Neural cell (in vitro differentiated cells): ENCODE data around the gene FUT7. TPM values are rescaled to one million over a fixed set of nuclear protein-coding genes. Genes with fewer than 3 reads are reported as not detected.

Experiments
- H2AFZ ChIP-seq: fragments of 200-600, 300-800 bp; sonication (generic), shearing (Covaris generic); 2 replicates; pipeline ENCODE4 v1.6.0; 2014; ENCODE audit warnings: low read depth, mild to moderate bottlenecking, antibody characterized with exemption, low read length, moderate library complexity
- H3F3A ChIP-seq: fragments of 200-600 bp; shearing (Covaris generic); 2 replicates; pipeline ENCODE4 v1.6.1; 2016; ENCODE audit warnings: mild to moderate bottlenecking, moderate library complexity, mixed read lengths, antibody characterized with exemption, low read length; ENCODE audit not compliant: insufficient read depth, poor library complexity, severe bottlenecking
- H3K27ac ChIP-seq: fragments of 200-600, 300-800 bp; sonication (generic), shearing (Covaris generic); 2 replicates; pipeline ENCODE4 v1.5.1; 2014; ENCODE audit warnings: mild to moderate bottlenecking, low read length, moderate library complexity
- H3K27me3 ChIP-seq: fragments of 300-800, 200-600 bp; sonication (generic), shearing (Covaris generic); 2 replicates; pipeline ENCODE4 v1.6.0; 2014; ENCODE audit warnings: mild to moderate bottlenecking, low read depth, low read length, moderate library complexity; ENCODE audit not compliant: insufficient read depth
- H3K36me3 ChIP-seq: fragments of 300-800, 200-600 bp; sonication (generic), shearing (Covaris generic); 2 replicates; pipeline ENCODE4 v1.5.1; 2014; ENCODE audit warnings: mild to moderate bottlenecking, antibody characterized with exemption, low read length, moderate library complexity; ENCODE audit not compliant: insufficient read depth
- H3K4me2 ChIP-seq: fragments of 300-800, 200-600 bp; sonication (generic), shearing (Covaris generic); 2 replicates; pipeline ENCODE4 v1.6.0; 2014; ENCODE audit warnings: mild to moderate bottlenecking, low read length
- H3K4me3 ChIP-seq: fragments of 300-800, 200-600 bp; sonication (generic), shearing (Covaris generic); 2 replicates; pipeline ENCODE4 v1.5.1; 2014; ENCODE audit warnings: mild to moderate bottlenecking, low read length, moderate library complexity
- H3K79me2 ChIP-seq: fragments of 200-600 bp; shearing (Covaris generic); replicated peaks from 2 replicates; pipeline ENCODE4 v1.6.0; 2014; ENCODE audit warnings: mild to moderate bottlenecking, low read length, moderate library complexity; ENCODE audit not compliant: insufficient read depth
- H3K9ac ChIP-seq: fragments of 300-800, 200-600 bp; sonication (generic), shearing (Covaris generic); 2 replicates; pipeline ENCODE4 v1.6.1; 2016; ENCODE audit warnings: mild to moderate bottlenecking, low read length, mixed read lengths
- H3K9me2 ChIP-seq: fragments of 200-600 bp; shearing (Covaris generic); 2 replicates; pipeline ENCODE4 v1.6.1; 2016; ENCODE audit warnings: mild to moderate bottlenecking, low read length, mixed read lengths; ENCODE audit not compliant: insufficient read depth
- H3K9me3 ChIP-seq: fragments of 200-600, 300-800 bp; sonication (generic), shearing (Covaris generic); 2 replicates; pipeline ENCODE4 v1.6.1; 2016; ENCODE audit warnings: mild to moderate bottlenecking, mixed run types, low read length, moderate library complexity, mixed read lengths
- H4K20me1 ChIP-seq: fragments of 200-600 bp; shearing (Covaris generic); 2 replicates; pipeline ENCODE4 v1.6.1; 2016; ENCODE audit warnings: mild to moderate bottlenecking, mixed run types; ENCODE audit not compliant: insufficient read depth
- CTCF ChIP-seq: fragments of 450-650 bp; IDR thresholded peaks from 2 replicates; pipeline ENCODE4 v1.5.1; 2014; ENCODE audit warnings: antibody characterized with exemption, mild to moderate bottlenecking, moderate library complexity; ENCODE audit not compliant: poor library complexity, severe bottlenecking
- EP300 ChIP-seq: fragments of 450-650 bp; conservative IDR thresholded peaks from 2 replicates; pipeline ENCODE4 v1.6.1; 2014; ENCODE audit warnings: antibody characterized with exemption, mild to moderate bottlenecking, moderate library complexity; ENCODE audit not compliant: poor library complexity, severe bottlenecking
- EZH2 ChIP-seq: fragments of 200-600, 300-800 bp; shearing (Covaris generic), sonication (generic); IDR thresholded peaks from 2 replicates; pipeline ENCODE4 v1.6.1; 2014; ENCODE audit warnings: antibody characterized with exemption, low read length, borderline replicate concordance, mild to moderate bottlenecking; ENCODE audit not compliant: insufficient read depth, poor library complexity, severe bottlenecking
- MXI1 ChIP-seq: fragments of 450-650 bp; conservative IDR thresholded peaks from 2 replicates; pipeline ENCODE4 v1.6.1; 2014; ENCODE audit warnings: antibody characterized with exemption, mild to moderate bottlenecking; ENCODE audit not compliant: poor library complexity, severe bottlenecking
- POLR2AphosphoS5 ChIP-seq: IDR thresholded peaks from 2 replicates; pipeline ENCODE4 v1.6.1; 2012
- RAD21 ChIP-seq: fragments of 450-650 bp; conservative IDR thresholded peaks from 2 replicates; pipeline ENCODE4 v1.6.1; 2014; ENCODE audit warnings: antibody characterized with exemption, mild to moderate bottlenecking, moderate library complexity
- SMC3 ChIP-seq: fragments of 450-650 bp; conservative IDR thresholded peaks from 2 replicates; pipeline ENCODE4 v1.6.1; 2014; ENCODE audit warnings: antibody characterized with exemption, mild to moderate bottlenecking, moderate library complexity; ENCODE audit not compliant: poor library complexity
- TAF1 ChIP-seq: IDR thresholded peaks from 2 replicates; pipeline ENCODE4 v1.6.1; 2012; ENCODE audit warnings: low read depth
- polyA plus RNA-seq: library from polyadenylated mRNA; depleted of rRNA; stranded (reverse); fragments of >200 nt; gene quantifications from 2 replicates; pipeline ENCODE4 v1.2.3, GENCODE V29; 2014
- TF ChIP-seq, protein P1 (sequence below): IDR thresholded peaks from 2 replicates; pipeline ENCODE4 v1.6.1; 2012; ENCODE audit warnings: borderline replicate concordance

Gene FUT7
- polyA plus RNA-seq, 1 donor from 2014 or later: 0.69 TPM

GRCh38 chr9:137057545-137057944 is 25.7 kb upstream of the FUT7 start:
- no peaks in the 10 kb centered on the region for H3K36me3 ChIP-seq
- H3F3A ChIP-seq: no peaks in the 10 kb centered on the region
- no peak overlapping the region for H3K27ac ChIP-seq
- H3K9me2 ChIP-seq: no peaks in the 10 kb centered on the region
- TF ChIP-seq EP300: no peak
- no peak for TF ChIP-seq RAD21
- TF ChIP-seq SMC3: no peak
- no peaks in the 10 kb centered on the region for H3K9me3 ChIP-seq
- no peak overlapping the region for H3K4me2 ChIP-seq
- H2AFZ ChIP-seq: no peak overlapping the region
- no peak overlapping the region for H3K4me3 ChIP-seq
- no peaks in the 10 kb centered on the region for H4K20me1 ChIP-seq
- peaks cover 31% of the 10 kb centered on the region for H3K27me3 ChIP-seq
- no peak overlapping the region for H3K9ac ChIP-seq
- H3K79me2 ChIP-seq: no peaks in the 10 kb centered on the region

- Histone ChIP-seq H3K9ac (no peak overlapping the region), H4K20me1 (no peaks in the 10 kb centered on the region), H3K36me3 (no peaks in the 10 kb centered on the region), H3K9me2 (no peaks in the 10 kb centered on the region), H2AFZ (no peak overlapping the region), H3F3A (no peaks in the 10 kb centered on the region), H3K27me3 (peaks cover 38% of the 10 kb centered on the region), H3K4me3 (no peak overlapping the region), H3K27ac (no peak overlapping the region), H3K4me2 (no peak overlapping the region), H3K79me2 (no peaks in the 10 kb centered on the region), H3K9me3 (no peaks in the 10 kb centered on the region)
- no peak for TF ChIP-seq EZH2
- no peak for TF ChIP-seq SMC3
- TF ChIP-seq RAD21: no peak
These were observed 25.0 kb upstream of the FUT7 start for GRCh38 chr9:137056739-137057415.

DNA sequence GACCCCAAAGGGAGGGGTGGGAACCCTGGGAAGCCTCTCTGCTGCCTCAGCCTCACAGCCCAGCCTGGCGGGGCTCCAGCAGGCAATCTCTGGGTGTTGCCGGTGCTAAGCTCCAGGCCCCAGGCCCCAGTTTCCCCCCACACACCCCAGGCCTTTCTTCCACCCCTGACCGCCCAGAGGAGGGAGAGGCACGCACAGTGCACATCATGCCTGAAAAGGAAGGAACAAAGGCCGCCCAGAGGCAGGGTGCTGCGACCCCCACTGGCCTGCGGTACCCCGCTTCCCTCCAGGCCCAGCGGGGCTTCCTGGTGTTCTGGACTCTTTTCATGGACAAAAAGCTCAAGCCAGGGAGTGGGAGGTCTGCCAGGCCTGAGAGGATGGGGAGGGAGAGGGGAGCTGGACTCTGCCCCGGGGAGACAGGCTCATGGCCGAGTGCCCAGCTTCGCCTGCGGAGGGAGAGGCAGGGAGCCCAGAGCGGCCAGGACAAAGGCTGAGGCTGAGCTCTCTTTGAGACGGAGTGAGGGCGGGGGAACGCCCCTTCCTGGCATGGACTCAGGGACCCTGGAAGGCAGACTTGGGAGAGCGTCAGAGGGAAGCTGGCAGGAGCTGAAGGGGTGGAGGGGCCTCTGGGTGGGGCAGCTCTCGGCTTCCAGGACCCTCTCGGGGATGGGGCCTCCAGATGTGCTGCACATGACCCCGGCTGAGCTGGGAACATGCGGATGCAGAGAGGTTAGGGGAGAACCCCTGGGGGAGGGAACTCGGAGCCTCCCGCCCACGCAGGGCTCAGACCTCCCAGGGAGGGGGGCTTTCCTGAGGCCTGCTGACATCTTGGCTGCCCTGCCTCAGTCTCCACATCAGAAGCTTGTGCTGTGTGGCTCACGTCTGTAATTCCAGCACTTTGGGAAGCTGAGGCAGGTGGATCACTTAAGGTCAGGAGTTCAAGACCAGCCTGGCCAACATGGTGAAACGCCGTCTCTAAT is 23.8 kb upstream of the FUT7 start:
- Histone ChIP-seq H3K9ac (no peak overlapping the region), H3F3A (no peaks in the 10 kb centered on the region), H3K9me2 (no peaks in the 10 kb centered on the region), H4K20me1 (no peaks in the 10 kb centered on the region), H3K27me3 (peaks cover 50% of the 10 kb centered on the region), H3K27ac (no peak overlapping the region), H3K79me2 (no peaks in the 10 kb centered on the region), H3K4me2 (no peak overlapping the region), H2AFZ (no peak overlapping the region), H3K4me3 (no peak overlapping the region), H3K36me3 (no peaks in the 10 kb centered on the region), H3K9me3 (no peaks in the 10 kb centered on the region)
- TF ChIP-seq EZH2 (no peak), MXI1 (no peak), EP300 (no peak), RAD21 (no peak), SMC3 (no peak), CTCF (no peak), TAF1 (no peak), POLR2AphosphoS5 (no peak)
- TF ChIP-seq, protein P1, sequence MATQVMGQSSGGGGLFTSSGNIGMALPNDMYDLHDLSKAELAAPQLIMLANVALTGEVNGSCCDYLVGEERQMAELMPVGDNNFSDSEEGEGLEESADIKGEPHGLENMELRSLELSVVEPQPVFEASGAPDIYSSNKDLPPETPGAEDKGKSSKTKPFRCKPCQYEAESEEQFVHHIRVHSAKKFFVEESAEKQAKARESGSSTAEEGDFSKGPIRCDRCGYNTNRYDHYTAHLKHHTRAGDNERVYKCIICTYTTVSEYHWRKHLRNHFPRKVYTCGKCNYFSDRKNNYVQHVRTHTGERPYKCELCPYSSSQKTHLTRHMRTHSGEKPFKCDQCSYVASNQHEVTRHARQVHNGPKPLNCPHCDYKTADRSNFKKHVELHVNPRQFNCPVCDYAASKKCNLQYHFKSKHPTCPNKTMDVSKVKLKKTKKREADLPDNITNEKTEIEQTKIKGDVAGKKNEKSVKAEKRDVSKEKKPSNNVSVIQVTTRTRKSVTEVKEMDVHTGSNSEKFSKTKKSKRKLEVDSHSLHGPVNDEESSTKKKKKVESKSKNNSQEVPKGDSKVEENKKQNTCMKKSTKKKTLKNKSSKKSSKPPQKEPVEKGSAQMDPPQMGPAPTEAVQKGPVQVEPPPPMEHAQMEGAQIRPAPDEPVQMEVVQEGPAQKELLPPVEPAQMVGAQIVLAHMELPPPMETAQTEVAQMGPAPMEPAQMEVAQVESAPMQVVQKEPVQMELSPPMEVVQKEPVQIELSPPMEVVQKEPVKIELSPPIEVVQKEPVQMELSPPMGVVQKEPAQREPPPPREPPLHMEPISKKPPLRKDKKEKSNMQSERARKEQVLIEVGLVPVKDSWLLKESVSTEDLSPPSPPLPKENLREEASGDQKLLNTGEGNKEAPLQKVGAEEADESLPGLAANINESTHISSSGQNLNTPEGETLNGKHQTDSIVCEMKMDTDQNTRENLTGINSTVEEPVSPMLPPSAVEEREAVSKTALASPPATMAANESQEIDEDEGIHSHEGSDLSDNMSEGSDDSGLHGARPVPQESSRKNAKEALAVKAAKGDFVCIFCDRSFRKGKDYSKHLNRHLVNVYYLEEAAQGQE: no peak
